DND-41 (cell line): ENCODE measurements around the gene C10orf90.

Source experiments
- ATAC-seq: fragments of 200-7000 bp; cut with Tn5 transposase; 3 replicates; pipeline ENCODE4 v1.9.1; 2021; ENCODE audit warnings: low read depth; ENCODE audit not compliant: insufficient read depth
- DNase-seq: peaks from one replicate; pipeline ENCODE4 v3.0.0-alpha.2; 2020
- H2AFZ ChIP-seq: 2 replicates; pipeline ENCODE4 v1.6.0; 2012; ENCODE audit warnings: low read depth, low read length
- H3K27ac ChIP-seq: 2 replicates; pipeline ENCODE4 v1.5.1; 2012; ENCODE audit warnings: low read length, inconsistent platforms
- H3K27me3 ChIP-seq: fragments of 200-600 bp; sonication (generic); 2 replicates; pipeline ENCODE4 v1.6.0; 2012; ENCODE audit warnings: low read length, mild to moderate bottlenecking, inconsistent platforms; ENCODE audit not compliant: insufficient read depth, poor library complexity
- H3K36me3 ChIP-seq: 2 replicates; pipeline ENCODE4 v1.5.1; 2012; ENCODE audit warnings: low read length, inconsistent platforms; ENCODE audit not compliant: insufficient read depth
- H3K4me1 ChIP-seq: 2 replicates; pipeline ENCODE4 v1.5.1; 2012; ENCODE audit warnings: mild to moderate bottlenecking, low read length; ENCODE audit not compliant: insufficient read depth
- H3K4me2 ChIP-seq: 2 replicates; pipeline ENCODE4 v1.6.0; 2012; ENCODE audit warnings: mild to moderate bottlenecking, moderate library complexity, low read length, inconsistent platforms; ENCODE audit not compliant: insufficient read depth
- H3K4me3 ChIP-seq, 2 experiments: fragments of 200-600 bp in 1 of 2; shearing (Covaris generic) in 1 of 2; 2 replicates each; pipeline ENCODE4 v1.5.1; 2012 to 2016; ENCODE audit warnings: inconsistent platforms in 2 of 2, low read length in 2 of 2, mild to moderate bottlenecking in 2 of 2, low read depth in 1 of 2, moderate library complexity in 1 of 2
- H3K79me2 ChIP-seq: 2 replicates; pipeline ENCODE4 v1.6.0; 2012; ENCODE audit warnings: low read length, inconsistent platforms; ENCODE audit not compliant: insufficient read depth
- H3K9ac ChIP-seq: 2 replicates; pipeline ENCODE4 v1.6.0; 2012; ENCODE audit warnings: low read depth, mild to moderate bottlenecking, inconsistent platforms, low read length, moderate library complexity
- H3K9me3 ChIP-seq: 2 replicates; pipeline ENCODE4 v1.5.1; 2012; ENCODE audit warnings: low read length, moderate library complexity, mild to moderate bottlenecking, inconsistent platforms; ENCODE audit not compliant: insufficient read depth, severe bottlenecking
- H4K20me1 ChIP-seq: 2 replicates; pipeline ENCODE4 v1.6.0; 2012; ENCODE audit warnings: low read length; ENCODE audit not compliant: insufficient read depth
- EZH2 ChIP-seq: IDR thresholded peaks from 3 replicates; pipeline ENCODE4 v1.6.1; 2012; ENCODE audit warnings: borderline replicate concordance, low read depth, mild to moderate bottlenecking, moderate library complexity, low read length, inconsistent platforms; ENCODE audit not compliant: severe bottlenecking
- TF ChIP-seq, protein P1 (sequence below): IDR thresholded peaks from 2 replicates; pipeline ENCODE4 v1.5.1; 2012; ENCODE audit warnings: borderline replicate concordance, low read length, moderate library complexity, mild to moderate bottlenecking; ENCODE audit not compliant: poor library complexity, severe bottlenecking; ENCODE audit errors: extremely low read depth

C10orf90 gene

DNA sequence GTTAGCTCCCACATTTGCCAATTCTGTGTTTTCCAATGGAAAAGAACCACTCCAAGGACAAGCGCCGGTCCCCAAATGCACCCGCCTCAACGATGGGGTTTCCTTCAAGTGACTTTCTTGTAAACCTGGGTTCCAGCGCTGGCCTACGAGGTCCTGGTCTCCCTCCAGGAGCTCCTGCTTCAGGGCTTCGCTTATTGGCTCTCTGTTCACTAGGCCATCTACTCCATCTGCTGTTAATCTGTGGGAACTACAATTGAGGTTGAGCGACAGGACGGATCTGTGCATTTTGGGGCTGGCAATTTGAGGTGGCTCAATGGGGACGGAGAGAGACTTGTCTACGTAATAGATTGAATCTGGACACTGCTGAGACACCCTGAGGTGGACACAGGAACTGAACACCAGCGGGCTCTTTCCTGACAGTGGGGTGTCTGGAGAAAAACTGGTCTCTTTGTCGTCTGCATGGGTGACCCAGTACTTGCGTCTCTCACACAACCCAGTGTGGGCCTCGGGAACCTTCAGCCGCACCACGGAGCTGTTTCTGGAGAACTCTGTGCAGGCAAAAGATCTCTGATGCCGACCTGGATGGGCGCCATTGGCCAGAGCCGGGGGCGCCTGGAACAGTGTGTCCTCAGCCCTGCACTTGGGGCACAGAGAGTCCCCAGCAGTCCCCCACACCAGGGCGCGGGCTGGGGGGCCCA, 166.3 kb downstream of the C10orf90 start:
- Histone ChIP-seq H3K9ac (no peak overlapping the region), H3K27ac (no peak overlapping the region), H3K36me3 (no peaks in the 10 kb centered on the region), H3K79me2 (no peaks in the 10 kb centered on the region), H3K9me3 (no peaks in the 10 kb centered on the region), H2AFZ (no peak overlapping the region), H3K27me3 (no peaks in the 10 kb centered on the region), H3K4me2 (no peak overlapping the region), H3K4me3 (no peak overlapping the region), H4K20me1 (no peaks in the 10 kb centered on the region), H3K4me1 (no peaks in the 10 kb centered on the region)
- DNase-seq (peak; percentile 17), ATAC-seq (no peak)
- TF ChIP-seq, protein P1, sequence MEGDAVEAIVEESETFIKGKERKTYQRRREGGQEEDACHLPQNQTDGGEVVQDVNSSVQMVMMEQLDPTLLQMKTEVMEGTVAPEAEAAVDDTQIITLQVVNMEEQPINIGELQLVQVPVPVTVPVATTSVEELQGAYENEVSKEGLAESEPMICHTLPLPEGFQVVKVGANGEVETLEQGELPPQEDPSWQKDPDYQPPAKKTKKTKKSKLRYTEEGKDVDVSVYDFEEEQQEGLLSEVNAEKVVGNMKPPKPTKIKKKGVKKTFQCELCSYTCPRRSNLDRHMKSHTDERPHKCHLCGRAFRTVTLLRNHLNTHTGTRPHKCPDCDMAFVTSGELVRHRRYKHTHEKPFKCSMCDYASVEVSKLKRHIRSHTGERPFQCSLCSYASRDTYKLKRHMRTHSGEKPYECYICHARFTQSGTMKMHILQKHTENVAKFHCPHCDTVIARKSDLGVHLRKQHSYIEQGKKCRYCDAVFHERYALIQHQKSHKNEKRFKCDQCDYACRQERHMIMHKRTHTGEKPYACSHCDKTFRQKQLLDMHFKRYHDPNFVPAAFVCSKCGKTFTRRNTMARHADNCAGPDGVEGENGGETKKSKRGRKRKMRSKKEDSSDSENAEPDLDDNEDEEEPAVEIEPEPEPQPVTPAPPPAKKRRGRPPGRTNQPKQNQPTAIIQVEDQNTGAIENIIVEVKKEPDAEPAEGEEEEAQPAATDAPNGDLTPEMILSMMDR = peak; percentile 72
- TF ChIP-seq EZH2 = no peak

DNA sequence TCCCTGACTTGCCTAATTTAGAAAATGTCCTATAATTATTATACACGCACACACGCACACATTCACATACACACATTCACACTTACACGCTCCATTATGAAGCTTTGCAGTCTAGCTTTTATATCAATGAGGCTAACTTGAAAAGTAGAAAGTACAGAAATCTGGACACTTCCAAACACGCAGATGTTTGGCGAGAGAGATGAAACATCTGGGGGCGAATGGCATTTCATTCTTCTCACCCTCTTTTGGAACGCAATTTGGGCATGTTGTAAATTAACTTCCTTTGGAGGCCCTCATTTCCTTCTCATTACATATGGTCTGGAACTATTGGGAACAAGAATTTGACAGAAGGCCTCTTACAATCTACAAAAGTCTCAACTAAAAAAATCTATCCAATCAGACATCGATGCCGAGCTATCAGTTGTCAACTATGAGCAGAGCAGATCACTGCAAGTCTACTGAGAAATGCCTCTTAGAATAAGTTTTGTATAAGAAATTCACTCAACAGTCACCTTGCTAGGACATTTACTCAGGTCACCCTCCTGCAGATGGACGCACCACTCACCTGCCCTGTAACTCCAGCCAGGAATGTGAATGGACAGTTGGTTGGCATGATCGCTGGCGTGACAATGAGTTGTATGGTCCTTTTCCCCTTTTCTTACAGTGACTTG, 167.0 kb downstream of the C10orf90 start:
- H3K27ac ChIP-seq = no peak overlapping the region
- H4K20me1 ChIP-seq = no peaks in the 10 kb centered on the region
- H3K27me3 ChIP-seq = no peaks in the 10 kb centered on the region
- TF ChIP-seq, protein P1 = no peak
- TF ChIP-seq EZH2 = no peak
- H3K4me1 ChIP-seq = no peaks in the 10 kb centered on the region
- no peak overlapping the region for H2AFZ ChIP-seq
- no peak overlapping the region for H3K9ac ChIP-seq
- ATAC-seq (no peak), DNase-seq (no peak)
- H3K4me2 ChIP-seq = no peak overlapping the region
- H3K9me3 ChIP-seq = no peaks in the 10 kb centered on the region
- no peaks in the 10 kb centered on the region for H3K79me2 ChIP-seq
- no peak overlapping the region for H3K4me3 ChIP-seq
- no peaks in the 10 kb centered on the region for H3K36me3 ChIP-seq

- no peaks in the 10 kb centered on the region for H3K4me1 ChIP-seq
- H4K20me1 ChIP-seq = no peaks in the 10 kb centered on the region
- no peaks in the 10 kb centered on the region for H3K36me3 ChIP-seq
- no peak overlapping the region for H3K9ac ChIP-seq
- H3K27ac ChIP-seq = no peak overlapping the region
- ATAC-seq (no peak), DNase-seq (no peak)
- H2AFZ ChIP-seq = no peak overlapping the region
- no peaks in the 10 kb centered on the region for H3K9me3 ChIP-seq
- no peaks in the 10 kb centered on the region for H3K79me2 ChIP-seq
- no peak overlapping the region for H3K4me3 ChIP-seq
- no peaks in the 10 kb centered on the region for H3K27me3 ChIP-seq
- TF ChIP-seq EZH2 = no peak
- TF ChIP-seq, protein P1 = no peak
- H3K4me2 ChIP-seq = no peak overlapping the region
These were observed 168.1 kb downstream of the C10orf90 start for GRCh38 chr10:126502441-126502840.
